ENCODE data around the gene NEK5.

NEK5 gene

GRCh38 chr13:52006523-52007245, 122.2 kb downstream of the NEK5 start:
- Histone ChIP-seq H3K4me1 (ENCODE audit: control insufficient read depth, insufficient read depth, low read length) (no peaks in the 10 kb centered on the region), H3K27ac (ENCODE audit: extremely low read depth, low read depth, low read length) (no peak overlapping the region), H3K9me3 (ENCODE audit: control insufficient read depth, insufficient read depth, low read depth, low read length) (no peaks in the 10 kb centered on the region), H3K4me3 (ENCODE audit: low read depth, low read length) (no peak overlapping the region), H3K36me3 (ENCODE audit: control insufficient read depth in 2 of 2, insufficient read depth in 1 of 2, low read length in 2 of 2) (no peaks in the 10 kb centered on the region)
- ChIA-PET CTCF (interaction anchor here (0.6 kb wide), 1 partner anchor 131 kb away, joined by 4 read pairs; no protein-coding TSS in a partner anchor), POLR2A (no interaction called here)
- TF ChIP-seq ZNF239 (tag by site-specific recombination; IDR thresholded peaks at IDR 0.05), result no peak
- no peak for TF ChIP-seq ZNF341 (tag by site-specific recombination; IDR thresholded peaks at IDR 0.05; ENCODE audit: low read depth)
- TF ChIP-seq ZNF639 (tag by site-specific recombination; IDR thresholded peaks at IDR 0.05), result no peak
- no peak for TF ChIP-seq PRDM1 (tag by site-specific recombination; IDR thresholded peaks at IDR 0.05)
- no peak for TF ChIP-seq ZBTB17 (tag by site-specific recombination; IDR thresholded peaks at IDR 0.05)
- TF ChIP-seq ZNF121 (tag by site-specific recombination; IDR thresholded peaks at IDR 0.05), result no peak
- TF ChIP-seq ZNF280C (tag by site-specific recombination; IDR thresholded peaks at IDR 0.05), result no peak
- TF ChIP-seq MZF1 (tag by site-specific recombination; IDR thresholded peaks at IDR 0.05; ENCODE audit: borderline replicate concordance), result no peak
- no peak for TF ChIP-seq YY2 (tag by site-specific recombination; IDR thresholded peaks at IDR 0.05)
- TF ChIP-seq ZNF426 (tag by site-specific recombination; IDR thresholded peaks at IDR 0.05), result no peak

- no peaks in the 10 kb centered on the region for H3K4me1 ChIP-seq (ENCODE audit: control insufficient read depth, insufficient read depth, low read length)
- ChIA-PET CTCF (no interaction called here), POLR2A (no interaction called here)
- no peaks in the 10 kb centered on the region for H3K36me3 ChIP-seq (ENCODE audit: control insufficient read depth in 2 of 2, insufficient read depth in 1 of 2, low read length in 2 of 2)
- no peak for TF ChIP-seq ZNF623 (tag by site-specific recombination; IDR thresholded peaks at IDR 0.05)
- H3K27ac ChIP-seq (ENCODE audit: extremely low read depth, low read depth, low read length), result no peak overlapping the region
- no peaks in the 10 kb centered on the region for H3K9me3 ChIP-seq (ENCODE audit: control insufficient read depth, insufficient read depth, low read depth, low read length)
- no peak overlapping the region for H3K4me3 ChIP-seq (ENCODE audit: low read depth, low read length)
These were observed 122.9 kb downstream of the NEK5 start for GRCh38 chr13:52005841-52006522.

- no peak for TF ChIP-seq MZF1 (tag by site-specific recombination; IDR thresholded peaks at IDR 0.05; ENCODE audit: borderline replicate concordance)
- H3K27ac ChIP-seq (ENCODE audit: extremely low read depth, low read depth, low read length), result no peak overlapping the region
- no peaks in the 10 kb centered on the region for H3K36me3 ChIP-seq (ENCODE audit: control insufficient read depth in 2 of 2, insufficient read depth in 1 of 2, low read length in 2 of 2)
- H3K4me1 ChIP-seq (ENCODE audit: control insufficient read depth, insufficient read depth, low read length), result no peaks in the 10 kb centered on the region
- no peak overlapping the region for H3K4me3 ChIP-seq (ENCODE audit: low read depth, low read length)
- no peaks in the 10 kb centered on the region for H3K9me3 ChIP-seq (ENCODE audit: control insufficient read depth, insufficient read depth, low read depth, low read length)
- ChIA-PET CTCF (no interaction called here), POLR2A (no interaction called here)
These were observed 124.2 kb downstream of the NEK5 start for GRCh38 chr13:52004511-52005170.

- no peaks in the 10 kb centered on the region for H3K36me3 ChIP-seq (ENCODE audit: control insufficient read depth in 2 of 2, insufficient read depth in 1 of 2, low read length in 2 of 2)
- H3K9me3 ChIP-seq (ENCODE audit: control insufficient read depth, insufficient read depth, low read depth, low read length), result no peaks in the 10 kb centered on the region
- POLR2A ChIA-PET, result no interaction called here
- CTCF ChIA-PET, result interaction anchor here (0.7 to 1.1 kb wide), 2 partner anchors 20 to 124 kb away, joined by 4 read pairs; no protein-coding TSS in a partner anchor
- 0 out of 2 replicates have a peak, but pooled peaks cover 3% of the 10 kb centered on the region for H3K4me1 ChIP-seq (ENCODE audit: control insufficient read depth, insufficient read depth, low read length)
- H3K4me3 ChIP-seq (ENCODE audit: low read depth, low read length), result no peak overlapping the region
- TF ChIP-seq FEZF1 (tag by site-specific recombination; IDR thresholded peaks at IDR 0.05) (no peak), ZNF174 (tag by site-specific recombination; IDR thresholded peaks at IDR 0.05) (no peak), KLF10 (tag by site-specific recombination; IDR thresholded peaks at IDR 0.05) (no peak), ZBTB48 (tag by site-specific recombination; IDR thresholded peaks at IDR 0.05) (no peak), ZFHX2 (tag by site-specific recombination; conservative IDR thresholded peaks at IDR 0.05) (no peak), ZNF785 (tag by site-specific recombination; IDR thresholded peaks at IDR 0.05) (no peak), ZNF416 (tag by site-specific recombination; IDR thresholded peaks at IDR 0.05) (no peak), ZNF639 (tag by site-specific recombination; IDR thresholded peaks at IDR 0.05) (no peak), ZNF677 (tag by site-specific recombination; IDR thresholded peaks at IDR 0.05) (no peak), ZXDB (tag by site-specific recombination; IDR thresholded peaks at IDR 0.05) (no peak)
- no peak overlapping the region for H3K27ac ChIP-seq (ENCODE audit: extremely low read depth, low read depth, low read length)
These were observed 125.3 kb downstream of the NEK5 start for GRCh38 chr13:52003541-52003940.
